HG02870 (cell line): ENCODE results near the gene LCN1.
"Not testable (repeated sequence)": the region's sequence is repeated elsewhere in the genome, so short reads cannot be mapped to it uniquely, and the experiment has no call there.

Experiments
- ATAC-seq: cut with Tn5 transposase; IDR thresholded peaks from one replicate; pipeline ENCODE4 v1.9.1; 2021; ENCODE audit warnings: mild to moderate bottlenecking, moderate library complexity; ENCODE audit not compliant: unreplicated experiment

LCN1 gene

DNA sequence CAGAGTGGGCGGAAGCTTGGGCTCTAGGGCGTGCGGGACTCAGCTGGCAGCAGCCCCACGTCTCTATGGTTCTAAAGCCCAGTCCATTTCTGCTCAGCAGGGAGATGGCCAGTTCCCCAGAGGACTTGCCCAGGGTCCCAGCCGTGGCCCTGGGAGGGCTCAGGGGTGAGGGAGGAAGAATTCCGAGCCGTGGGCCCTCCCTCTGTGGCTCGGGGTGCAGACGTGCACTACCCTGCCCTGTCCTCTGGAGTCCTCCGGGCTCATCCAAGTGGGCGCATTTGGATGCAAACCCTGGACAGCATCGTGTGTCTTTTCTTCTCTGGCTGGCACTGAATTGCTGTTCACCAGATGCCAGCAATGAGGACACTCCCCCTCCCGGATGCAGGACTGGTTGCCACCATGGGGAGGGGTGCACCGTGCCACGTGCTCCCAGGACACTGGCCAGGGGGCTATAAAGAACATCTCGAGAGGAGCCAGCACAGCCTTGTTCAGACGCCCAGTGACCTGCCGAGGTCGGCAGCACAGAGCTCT, 24.5 kb downstream of the LCN1 start, which contains the start of gene OBP2A:
Gene OBP2A, plus strand, starts transcription at position 481 of the 531 bp plus-strand sequence. CDS start 55 bp downstream, outside the sequence.
- ATAC-seq, result not testable (repeated sequence)

DNA sequence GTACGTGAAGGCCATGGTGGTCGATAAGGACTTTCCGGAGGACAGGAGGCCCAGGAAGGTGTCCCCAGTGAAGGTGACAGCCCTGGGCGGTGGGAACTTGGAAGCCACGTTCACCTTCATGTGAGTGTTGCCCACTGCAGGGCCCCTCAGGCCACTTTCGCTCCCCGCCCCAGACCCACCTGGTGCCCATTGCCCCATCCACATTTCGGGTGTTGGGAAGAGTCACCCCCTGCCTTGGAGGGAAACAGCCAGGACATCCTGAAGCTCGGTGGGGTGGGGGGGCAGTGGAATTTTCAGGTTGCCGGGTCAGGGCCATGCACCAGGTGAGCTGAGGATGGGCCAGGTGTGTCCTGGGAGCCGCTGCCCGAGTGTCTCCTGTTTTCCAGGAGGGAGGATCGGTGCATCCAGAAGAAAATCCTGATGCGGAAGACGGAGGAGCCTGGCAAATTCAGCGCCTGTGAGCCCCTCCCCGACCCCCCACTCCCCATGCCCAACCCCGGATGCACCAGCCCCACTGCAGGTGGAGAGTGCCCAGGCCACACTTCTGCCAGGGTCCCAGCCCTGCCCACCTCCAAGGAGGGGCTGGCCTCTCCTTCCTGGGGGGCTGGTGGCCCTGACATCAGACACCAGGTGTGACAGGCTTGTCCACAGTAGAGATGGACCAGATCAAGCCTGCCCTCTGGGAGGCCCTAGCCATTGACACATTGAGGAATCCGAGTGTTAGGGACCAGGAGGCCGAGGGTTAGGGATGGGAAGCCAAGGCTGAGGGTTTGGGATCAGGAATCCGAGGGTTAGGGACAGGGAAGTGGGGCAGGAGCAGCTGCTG, 25.8 kb downstream of the LCN1 start:
- ATAC-seq, result not testable (repeated sequence)

DNA sequence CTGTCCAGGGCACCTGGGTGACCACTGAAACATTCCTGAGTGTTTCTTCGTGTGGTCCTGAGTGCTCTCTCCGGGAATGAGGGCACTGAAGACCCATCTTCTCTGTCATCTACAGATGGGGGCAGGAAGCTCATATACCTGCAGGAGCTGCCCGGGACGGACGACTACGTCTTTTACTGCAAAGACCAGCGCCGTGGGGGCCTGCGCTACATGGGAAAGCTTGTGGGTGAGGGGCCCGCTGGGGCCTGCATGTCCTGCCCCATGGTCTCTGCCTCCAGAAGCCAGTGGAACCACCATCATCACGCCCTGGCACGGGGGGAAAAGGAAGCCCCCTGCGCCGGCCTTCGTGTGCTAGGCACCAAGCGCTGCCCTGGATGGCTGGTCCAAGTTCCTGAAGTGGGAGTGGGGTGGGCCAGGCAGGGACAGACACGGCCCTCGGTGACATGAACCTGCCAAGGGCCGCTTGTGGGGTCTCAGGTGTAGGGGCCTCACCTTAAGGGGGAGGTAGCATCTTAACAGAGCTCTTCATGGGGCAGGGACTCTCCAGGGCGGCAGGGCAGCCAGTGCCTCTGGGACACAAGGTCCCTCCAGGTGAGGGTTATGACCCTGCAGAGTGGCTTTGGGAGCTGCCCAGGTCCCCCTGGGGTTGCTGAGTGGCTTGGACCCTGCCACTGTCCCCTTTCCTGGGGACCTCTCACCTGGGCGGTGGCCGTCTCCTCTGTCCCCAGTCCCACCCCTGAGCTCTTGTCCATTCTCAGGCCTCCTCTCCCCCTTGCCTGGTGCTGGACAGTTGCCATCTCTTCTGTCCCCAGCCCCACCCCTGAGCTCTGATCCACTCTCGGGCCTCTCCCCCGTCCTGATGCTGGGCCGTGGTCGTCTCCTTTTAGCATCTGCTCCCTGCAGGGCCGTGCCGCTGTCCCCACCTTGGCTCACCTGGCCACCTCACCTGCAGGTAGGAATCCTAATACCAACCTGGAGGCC, 26.8 kb downstream of the LCN1 start:
- ATAC-seq, result no peak

DNA sequence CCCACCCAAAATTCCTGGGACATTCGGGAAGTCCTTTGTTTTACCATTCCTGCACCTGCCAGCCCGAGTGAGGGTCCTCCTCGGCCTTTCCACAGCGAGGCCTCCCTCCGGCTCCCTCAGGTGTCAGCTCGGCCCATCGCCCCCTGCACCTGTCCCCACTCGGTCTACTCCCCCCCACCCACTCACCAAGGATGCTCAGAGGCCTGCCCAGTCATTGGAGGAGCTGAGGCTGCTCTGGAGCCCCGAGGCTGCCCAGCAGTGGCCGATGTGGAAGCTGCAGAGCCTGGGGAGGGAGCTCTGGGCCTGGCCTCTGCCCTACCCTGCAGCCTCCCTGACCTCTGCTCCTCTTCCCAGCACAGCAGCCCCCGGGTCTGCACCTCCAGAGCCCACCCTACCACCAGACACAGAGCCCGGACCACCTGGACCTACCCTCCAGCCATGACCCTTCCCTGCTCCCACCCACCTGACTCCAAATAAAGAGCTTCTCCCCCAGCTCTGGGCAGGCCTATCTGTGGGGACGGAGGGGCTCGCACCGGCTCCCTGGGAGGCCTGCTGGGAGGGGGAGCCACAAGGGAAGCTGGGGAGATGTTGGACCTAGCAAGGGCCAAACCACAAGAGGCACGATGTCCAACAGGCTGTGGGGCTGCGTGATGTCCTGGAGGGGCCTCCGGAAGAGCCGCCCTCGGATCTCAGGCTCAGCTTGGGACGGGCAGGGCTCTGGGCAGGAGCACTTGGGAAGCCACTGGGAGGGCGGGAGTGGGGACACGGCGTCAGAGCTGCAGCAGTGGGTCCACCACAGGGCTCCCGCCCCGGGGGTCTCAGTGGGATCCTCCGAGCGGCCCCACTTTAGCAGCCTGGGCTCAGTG, 28.5 kb downstream of the LCN1 start:
- ATAC-seq, result not testable (repeated sequence)

DNA sequence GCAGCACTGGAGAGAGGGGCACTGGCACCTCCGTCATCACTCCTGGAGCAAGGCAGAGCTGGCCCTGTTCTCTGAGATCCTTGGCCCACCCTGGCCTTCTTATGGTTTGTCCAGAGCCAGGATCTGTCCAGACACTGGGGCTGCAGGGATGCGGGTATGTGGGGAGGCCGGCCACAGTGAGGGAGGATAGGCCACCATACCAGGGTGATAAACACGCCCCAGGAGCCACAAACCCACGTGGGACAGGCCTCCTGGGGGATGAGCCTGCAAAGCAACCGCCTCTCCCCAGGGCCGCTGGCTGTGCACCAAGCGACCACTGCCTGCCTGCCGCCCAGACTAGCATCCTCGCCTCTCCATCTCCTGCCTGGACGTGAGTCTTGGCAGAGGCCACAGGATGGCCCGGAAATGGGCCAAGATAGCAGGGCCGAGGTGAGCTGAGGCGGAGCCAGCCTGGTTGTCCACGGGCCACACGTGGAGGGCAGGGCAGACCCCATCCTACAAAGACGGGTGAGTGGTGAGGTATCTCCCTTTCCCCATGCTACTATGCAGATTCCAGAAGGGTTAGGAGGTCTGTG, 29.2 kb downstream of the LCN1 start:
- no peak for ATAC-seq

DNA sequence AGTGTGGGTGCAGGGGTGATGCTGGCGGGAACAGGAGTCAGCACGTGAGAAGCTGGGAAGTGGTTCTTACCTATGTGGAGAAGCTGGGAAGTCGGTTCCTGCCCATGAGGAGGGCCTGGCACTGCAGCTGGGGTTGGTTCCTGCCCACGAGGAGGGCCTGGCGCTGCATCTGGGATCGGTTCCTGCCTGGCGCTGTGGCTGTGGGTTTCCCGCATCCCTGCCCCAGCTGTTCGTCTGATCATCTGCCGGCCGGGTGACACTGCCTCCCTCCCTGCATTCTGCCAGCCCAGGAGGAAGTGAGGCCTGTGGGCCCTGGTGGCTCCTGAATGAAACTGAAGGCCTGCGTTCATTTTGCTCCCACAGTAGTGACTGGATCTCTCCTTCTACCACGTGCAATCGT, 29.8 kb downstream of the LCN1 start:
- ATAC-seq, result no peak

DNA sequence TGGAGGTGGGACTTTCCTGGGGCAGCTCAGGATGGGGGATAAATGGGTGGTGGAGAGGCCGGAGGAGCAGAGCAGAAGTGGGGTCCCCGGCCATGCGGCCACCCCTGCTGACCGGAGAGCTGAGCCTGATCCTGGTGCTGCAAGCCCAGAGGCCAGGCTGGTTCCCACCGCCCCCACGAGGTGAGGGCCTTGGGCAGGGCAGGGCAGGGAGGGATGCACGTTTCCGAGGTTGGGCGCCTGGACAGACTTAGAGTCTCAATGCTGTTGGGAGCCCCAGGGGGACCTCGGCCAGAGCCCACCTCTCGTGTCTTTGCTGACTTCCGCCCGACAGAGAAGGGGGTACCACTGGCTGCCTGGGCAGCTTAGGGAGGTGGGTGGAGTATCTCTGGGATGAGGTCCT, 30.2 kb downstream of the LCN1 start:
- ATAC-seq, result no peak

DNA sequence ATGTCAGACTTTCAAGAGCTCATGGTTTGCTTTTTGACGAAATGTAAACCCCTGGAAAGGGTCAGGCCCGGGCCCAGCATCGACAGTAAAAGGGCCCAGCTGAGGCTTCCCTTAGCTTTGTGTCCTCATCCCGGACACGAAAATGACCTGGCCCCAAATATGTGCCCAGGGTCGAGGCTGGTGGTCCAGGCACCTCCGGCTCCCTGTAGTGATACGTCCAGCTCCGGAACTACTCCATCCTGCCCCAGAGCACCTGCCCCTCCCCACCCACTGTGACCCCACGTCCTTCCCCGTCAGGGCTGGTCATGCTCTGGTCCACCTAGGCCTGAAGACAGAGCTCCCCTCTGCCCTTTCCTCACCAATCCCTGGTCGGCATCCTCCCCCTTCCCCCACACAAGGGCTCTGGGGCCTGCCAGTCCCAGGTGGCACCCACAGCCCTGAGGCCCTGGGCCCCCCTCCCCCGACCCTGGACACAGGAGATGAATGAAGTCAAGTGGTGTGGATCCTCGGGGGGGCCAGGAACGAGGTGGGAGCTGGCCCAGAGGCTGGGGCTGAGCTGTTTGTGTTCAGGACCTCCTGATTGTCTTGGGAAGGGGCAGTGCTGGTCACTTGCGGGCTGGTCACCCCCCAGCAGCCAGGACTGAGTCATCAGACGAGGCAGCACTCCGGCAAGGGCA, 30.9 kb downstream of the LCN1 start:
- no peak for ATAC-seq

DNA sequence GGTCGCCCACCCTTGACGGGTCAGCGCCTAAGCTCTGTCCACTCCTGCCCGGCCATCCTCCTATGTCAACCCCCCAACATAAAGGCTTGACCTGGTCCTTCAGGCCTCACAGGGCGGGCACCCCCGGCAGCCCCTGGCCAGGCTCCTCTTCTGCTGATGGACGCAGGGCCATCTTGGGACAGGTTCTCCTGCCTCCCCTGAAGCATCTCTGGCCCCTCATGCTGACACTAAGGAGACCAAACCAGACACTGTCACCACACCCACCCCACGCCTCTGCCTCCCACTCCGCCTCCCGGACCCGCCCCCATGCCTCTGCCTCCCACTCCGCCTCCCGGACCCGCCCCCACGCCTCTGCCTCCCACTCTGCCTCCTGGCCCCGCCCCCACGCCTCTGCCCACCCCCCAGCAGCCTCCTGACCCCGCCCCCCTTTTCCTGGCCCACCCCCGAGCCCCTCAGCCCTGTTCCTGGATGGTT, 31.5 kb downstream of the LCN1 start:
- no peak for ATAC-seq

DNA sequence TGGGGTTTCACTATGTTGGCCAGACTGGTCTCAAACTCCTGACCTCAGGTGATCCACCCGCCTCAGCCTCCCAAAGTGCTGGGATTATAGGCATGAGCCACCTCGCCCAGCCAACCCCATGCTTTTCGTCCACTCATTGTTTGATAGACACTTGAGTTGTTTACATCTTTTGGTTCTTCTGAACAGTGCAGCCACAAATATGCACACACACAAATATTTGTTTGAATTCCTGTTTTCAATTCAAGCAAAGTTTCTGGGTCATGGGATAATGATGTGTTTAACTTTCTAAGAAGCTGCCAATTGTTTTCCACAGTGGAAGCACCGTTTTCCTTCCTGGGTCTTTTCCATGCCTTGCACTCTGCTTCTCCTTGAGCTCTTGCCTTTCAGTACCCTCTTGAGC, 33.5 kb downstream of the LCN1 start:
- ATAC-seq, result no peak

DNA sequence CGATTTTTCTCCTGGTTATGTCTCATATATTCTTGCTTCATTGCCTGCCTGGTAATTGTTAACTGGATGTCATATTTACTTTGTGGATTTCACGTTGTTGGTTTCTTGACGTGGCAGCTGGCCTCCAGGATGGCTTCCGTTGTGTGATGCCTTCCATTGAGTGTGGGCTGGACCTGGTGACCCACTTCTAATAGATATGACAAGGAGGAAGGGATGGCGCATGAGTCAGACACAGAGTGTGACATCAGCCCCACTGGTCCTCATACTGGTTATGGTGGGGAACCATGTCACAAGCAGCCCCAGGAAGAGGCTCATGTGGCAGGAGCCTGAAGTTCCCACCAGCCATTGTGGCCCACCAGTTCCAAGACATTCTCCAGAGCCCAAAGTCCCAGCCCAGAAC, 34.0 kb downstream of the LCN1 start:
- ATAC-seq, result no peak

DNA sequence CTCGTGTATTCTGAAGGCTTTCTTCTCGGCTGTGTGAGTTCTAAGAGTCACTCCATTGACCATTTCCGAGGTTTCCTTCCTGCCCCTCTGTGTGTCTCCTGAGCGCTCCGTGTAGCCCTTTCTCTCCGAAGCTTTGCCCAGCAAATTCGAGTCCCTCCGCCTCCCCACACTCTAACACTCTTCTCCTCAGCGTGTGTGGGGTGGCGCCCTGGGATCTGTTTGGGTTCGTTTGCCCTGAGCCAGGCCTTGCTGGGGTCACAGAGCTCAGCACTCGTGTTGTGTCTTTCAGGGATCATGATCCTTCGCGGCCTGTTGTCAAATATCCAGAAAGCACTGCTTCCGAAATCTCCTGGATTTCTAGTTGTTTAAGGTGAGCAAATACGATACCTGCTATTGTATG, 34.7 kb downstream of the LCN1 start:
- ATAC-seq, result no peak

DNA sequence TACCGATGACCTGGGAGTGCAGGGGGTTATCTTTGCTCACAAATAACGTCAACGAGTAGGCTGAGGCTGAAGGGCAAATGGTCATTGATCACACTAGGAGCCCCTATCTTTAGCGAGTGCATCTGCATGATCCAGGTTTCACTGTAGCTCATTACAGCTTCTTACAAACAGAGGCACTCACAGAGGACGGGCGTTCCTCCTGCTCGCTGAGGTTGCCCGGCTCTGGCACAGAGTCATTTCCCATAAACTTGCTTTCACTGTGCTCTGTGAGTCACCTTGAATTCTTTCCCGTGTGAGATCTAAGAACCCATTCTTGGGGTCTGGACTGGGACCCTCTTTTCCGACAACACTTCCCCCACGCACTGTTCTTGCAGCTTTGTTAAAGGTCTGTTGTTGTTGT, 38.4 kb downstream of the LCN1 start:
- no peak for ATAC-seq

DNA sequence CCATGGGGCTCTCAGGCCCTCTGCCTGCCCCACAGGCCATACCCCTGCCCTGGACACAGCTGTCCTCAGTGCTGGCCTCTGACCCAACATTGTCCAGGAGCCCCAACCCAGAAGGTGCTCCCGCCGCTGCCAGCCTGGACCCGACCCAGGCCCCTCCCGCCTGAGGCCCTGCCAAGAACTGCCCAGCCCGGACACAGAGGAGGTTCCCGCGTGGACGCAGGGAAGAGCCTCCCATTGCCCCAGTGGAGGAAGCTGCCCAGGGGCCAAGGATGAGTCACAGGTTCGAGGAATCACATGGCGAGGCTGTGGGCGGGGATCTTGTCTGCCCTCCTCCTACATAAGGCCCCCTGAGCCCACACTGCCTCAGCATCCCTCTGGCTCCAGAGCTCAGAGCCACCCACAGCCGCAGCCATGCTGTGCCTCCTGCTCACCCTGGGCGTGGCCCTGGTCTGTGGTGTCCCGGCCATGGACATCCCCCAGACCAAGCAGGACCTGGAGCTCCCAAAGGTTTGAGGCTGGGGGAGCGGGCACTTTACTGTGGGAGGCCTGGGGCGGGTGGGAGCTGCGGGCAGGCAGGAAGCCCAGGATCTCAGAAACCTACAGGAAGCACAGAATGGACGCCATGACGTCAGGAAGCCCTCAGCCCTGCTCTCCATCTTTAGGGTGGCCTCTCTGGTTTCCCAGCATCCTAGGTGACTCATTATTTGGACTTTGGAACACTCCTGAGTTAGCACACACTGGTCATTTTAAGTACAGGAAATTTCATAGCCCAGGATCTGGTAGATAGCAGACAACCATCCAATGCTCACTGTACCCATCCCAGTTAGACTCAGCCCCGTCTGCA, 40.4 kb downstream of the LCN1 start, which contains the start of gene PAEP:
Gene PAEP, plus strand, starts transcription at position 366 of the 844 bp plus-strand sequence.
- ATAC-seq, result no peak

DNA sequence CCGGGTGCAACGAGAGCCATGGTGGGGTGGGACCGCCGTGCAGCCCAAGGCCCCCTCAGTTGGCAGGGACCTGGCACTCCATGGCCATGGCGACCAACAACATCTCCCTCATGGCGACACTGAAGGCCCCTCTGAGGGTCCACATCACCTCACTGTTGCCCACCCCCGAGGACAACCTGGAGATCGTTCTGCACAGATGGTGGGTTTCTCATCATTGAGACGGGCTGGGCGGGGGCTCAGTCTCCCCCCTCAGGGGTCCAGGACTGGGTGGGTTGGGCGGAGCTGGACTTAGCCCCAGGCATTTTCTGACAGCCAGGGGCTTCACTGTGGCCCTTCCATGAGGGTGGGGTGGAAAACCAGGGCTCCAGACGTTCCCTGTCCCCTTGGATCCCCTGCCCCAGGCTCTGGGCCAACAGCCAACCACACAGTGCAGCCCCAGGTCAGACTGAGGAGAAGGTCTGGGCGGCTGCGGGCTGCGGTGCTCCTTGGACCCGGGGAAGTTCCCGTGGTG, 41.0 kb downstream of the LCN1 start:
- ATAC-seq, result no peak

DNA sequence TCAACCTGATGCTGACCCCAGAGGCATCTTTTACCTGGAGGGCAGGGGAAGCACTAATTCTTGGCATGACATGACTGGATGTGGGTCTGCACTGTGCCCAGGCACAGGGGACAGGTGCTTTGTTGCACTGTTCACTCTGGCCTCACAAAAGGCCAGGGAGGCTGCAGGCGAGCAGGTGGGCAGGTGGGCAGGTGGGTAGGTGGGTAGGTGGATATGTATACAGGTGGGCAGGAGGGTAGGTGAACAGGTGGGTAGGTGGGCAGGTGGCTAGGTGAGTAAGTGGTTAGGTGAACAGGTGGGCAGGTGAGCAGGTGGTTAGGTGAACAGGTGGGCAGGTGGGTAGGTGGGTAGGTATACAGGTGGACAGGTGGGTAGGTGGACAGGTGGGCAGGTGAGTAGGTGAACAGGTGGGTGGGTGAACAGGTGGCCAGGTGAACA, 41.8 kb downstream of the LCN1 start:
- no peak for ATAC-seq

DNA sequence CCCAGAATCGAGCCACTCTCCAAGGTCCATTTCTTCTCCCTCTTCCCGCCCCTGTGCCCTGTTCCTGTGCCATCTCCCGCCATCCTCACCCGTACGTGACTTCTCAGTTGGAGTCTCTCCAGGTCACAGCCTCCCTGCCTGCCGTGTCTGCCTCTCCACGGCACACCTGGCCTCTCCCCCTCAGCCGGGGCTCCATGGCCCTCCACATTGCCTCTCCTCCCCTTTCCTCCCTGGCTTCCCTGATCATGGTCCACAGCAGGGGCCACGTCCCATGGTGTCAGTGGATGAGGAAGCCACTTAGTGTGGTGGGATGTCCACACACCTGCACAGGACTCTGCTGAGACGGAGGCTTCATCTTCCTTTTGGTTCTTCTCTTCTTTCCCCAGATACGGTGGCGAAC, 42.6 kb downstream of the LCN1 start:
- no peak for ATAC-seq

DNA sequence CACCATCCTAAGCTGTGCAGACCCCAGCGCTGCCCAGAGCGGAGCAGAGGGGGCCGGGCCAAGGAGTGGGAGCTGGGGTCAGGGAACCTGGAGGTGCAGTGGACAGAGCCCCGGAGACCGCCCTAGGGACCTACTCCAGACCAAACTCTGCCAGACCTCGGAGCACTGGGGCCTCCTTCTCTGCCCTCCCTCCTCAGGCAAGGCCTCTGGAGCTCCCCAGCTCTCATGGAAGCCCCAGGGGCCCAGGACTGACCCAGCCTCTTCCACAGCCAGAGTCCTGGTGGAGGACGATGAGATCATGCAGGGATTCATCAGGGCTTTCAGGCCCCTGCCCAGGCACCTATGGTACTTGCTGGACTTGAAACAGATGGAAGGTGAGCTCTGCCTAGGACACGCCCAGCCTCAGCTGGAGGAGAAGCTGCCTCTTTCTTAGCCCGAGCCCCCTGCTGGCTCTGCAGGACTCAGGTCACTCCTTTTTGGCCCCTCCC, 43.9 kb downstream of the LCN1 start:
- ATAC-seq, result no peak
